GM12801 (cell line): ENCODE results near the gene CHD5.

ENCODE experiments used
- CTCF ChIP-seq: IDR thresholded peaks from one replicate; pipeline ENCODE4 v1.5.1; 2011; ENCODE audit warnings: control low read depth; ENCODE audit not compliant: insufficient read length; ENCODE audit errors: extremely low read depth

The CHD5 gene

GRCh38 chr1:6072774-6073479, 107.2 kb downstream of the CHD5 start:
- no peak for TF ChIP-seq CTCF

DNA sequence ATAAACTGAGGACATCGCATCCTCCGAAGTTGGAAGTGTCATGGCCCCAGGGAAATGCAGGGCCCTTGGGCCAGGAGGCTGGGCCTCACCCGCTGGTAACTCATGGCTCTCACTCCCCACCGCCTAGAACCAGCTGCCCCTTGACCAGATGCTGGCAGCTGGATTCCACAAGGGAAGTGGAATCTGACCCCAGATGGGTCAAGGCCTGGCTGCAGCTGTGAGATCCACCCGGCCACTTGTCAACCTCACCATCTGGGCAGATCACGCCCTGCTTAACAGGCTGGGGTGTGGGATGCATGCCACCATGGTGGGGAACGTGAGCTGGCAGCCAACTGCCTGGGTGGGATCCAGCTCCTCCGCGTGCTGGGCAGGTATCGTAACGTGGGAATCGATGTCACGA, 108.9 kb downstream of the CHD5 start:
- TF ChIP-seq CTCF: no peak

- no peak for TF ChIP-seq CTCF
Measured at GRCh38 chr1:6070450-6070974, 109.6 kb downstream of the CHD5 start.

DNA sequence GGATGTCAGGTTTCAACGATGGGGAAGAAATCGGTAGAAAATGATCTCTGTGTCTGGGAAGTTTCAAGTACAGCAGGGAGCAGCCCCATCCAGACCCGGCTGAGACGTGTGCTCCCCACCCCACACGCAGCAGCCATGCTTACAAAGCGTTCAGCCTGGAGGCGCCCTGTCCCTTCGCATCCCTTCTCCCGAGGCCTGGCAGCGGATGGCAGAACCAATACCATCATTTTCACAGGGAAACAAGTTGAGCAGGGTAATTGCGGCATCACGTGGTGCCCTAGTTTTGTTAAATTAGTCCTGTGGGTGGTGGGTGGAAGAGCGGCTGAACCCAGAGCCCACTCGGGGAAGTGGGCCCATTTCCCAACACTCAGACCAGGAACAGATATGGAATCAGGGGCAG, 110.5 kb downstream of the CHD5 start:
- TF ChIP-seq CTCF: no peak

DNA sequence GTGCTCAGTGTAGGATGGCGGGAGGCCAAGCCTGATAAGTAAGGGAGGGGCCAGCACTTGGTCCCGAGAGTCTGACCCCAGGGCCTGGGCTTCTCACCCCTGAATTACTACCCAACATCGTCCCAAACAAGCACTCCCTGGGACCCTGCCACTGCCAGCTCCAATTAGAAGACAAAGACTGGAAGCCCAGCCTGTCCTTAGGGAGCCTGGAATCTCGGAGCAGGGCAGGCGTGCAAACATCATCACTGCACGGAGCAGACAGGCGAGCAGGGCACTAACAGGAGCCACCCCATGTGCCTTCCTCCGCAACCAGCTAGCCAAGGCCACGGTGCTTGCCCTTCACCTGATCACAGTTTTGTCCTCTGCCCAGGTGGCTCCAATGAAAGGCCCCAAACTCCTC, 111.2 kb downstream of the CHD5 start:
- TF ChIP-seq CTCF: no peak

- no peak for TF ChIP-seq CTCF
Measured at GRCh38 chr1:6068073-6068472, 112.0 kb downstream of the CHD5 start.

- no peak for TF ChIP-seq CTCF
Measured at GRCh38 chr1:6066680-6067079, 113.4 kb downstream of the CHD5 start.
